Epithelial cell of proximal tubule (primary cell): ENCODE measurements around the gene CRACR2A. TPM values are rescaled to one million over a fixed set of nuclear protein-coding genes. Genes with fewer than 3 reads are reported as not detected.

ENCODE experiments used
- DNase-seq: peaks from one replicate; pipeline ENCODE4 v3.0.0-alpha.2; 2011; ENCODE audit warnings: low read depth
- H3K4me3 ChIP-seq: 2 replicates; pipeline ENCODE4 v1.5.1; 2011; ENCODE audit warnings: low read depth, mild to moderate bottlenecking, low read length
- total RNA-seq: library from RNA; depleted of rRNA; stranded (reverse); fragments of >200 nt; gene quantifications from 2 replicates; pipeline ENCODE4 v1.2.3, GENCODE V29; 2015
- TF ChIP-seq, protein P1 (sequence below): conservative IDR thresholded peaks from 2 replicates; pipeline ENCODE4 v1.5.1; 2012; ENCODE audit warnings: low read depth, mild to moderate bottlenecking, low read length

Gene CRACR2A
- total RNA-seq, 1 donor from 2014 or later, result 1.7 TPM

- H3K4me3 ChIP-seq, result no peak overlapping the region
- no peak for DNase-seq
- TF ChIP-seq, protein P1, sequence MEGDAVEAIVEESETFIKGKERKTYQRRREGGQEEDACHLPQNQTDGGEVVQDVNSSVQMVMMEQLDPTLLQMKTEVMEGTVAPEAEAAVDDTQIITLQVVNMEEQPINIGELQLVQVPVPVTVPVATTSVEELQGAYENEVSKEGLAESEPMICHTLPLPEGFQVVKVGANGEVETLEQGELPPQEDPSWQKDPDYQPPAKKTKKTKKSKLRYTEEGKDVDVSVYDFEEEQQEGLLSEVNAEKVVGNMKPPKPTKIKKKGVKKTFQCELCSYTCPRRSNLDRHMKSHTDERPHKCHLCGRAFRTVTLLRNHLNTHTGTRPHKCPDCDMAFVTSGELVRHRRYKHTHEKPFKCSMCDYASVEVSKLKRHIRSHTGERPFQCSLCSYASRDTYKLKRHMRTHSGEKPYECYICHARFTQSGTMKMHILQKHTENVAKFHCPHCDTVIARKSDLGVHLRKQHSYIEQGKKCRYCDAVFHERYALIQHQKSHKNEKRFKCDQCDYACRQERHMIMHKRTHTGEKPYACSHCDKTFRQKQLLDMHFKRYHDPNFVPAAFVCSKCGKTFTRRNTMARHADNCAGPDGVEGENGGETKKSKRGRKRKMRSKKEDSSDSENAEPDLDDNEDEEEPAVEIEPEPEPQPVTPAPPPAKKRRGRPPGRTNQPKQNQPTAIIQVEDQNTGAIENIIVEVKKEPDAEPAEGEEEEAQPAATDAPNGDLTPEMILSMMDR, result no peak
Measured at GRCh38 chr12:3715999-3716398, 36.9 kb downstream of the CRACR2A start.

GRCh38 chr12:3713947-3714346 lies 39.0 kb downstream of the CRACR2A start:
- no peak overlapping the region for H3K4me3 ChIP-seq
- TF ChIP-seq, protein P1, result no peak
- no peak for DNase-seq

GRCh38 chr12:3713483-3713882 lies 39.4 kb downstream of the CRACR2A start:
- no peak for DNase-seq
- TF ChIP-seq, protein P1, result no peak
- H3K4me3 ChIP-seq, result no peak overlapping the region

DNA sequence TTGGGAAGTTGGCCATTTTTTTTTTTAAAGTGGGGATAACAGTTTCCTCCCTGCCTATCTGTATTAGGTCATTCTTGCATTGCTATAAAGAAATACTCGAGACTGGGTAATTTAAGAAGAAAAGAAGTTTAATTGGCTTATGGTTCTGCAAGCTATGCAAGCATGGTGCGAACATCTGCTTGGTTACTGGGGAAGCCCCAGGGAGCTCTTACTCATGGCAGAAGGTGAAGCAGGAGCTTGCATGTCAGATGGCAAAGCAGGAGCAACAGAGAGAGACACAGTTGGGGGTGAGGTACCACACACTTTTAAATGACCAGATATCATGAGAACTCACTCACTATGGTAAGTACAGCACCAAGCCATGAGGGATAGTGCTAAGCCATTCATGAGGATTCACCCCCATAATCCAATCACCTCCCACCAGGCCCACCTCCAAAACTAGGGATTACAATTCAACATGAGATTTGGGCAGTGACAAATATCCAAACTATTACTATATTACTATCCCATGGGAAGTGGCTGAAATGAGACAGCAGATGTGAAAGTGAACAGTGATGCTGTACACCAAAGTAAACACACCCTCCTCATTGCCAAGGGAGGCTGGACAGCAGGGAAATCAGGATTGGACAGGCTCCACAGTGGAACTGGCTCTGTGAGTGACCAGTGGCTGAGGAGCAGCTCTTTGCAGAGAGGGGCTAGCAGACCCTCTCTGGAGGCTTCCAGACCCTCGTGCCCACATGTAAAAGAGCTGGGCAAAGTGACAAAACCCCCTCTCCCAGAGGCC lies 40.5 kb downstream of the CRACR2A start:
- TF ChIP-seq, protein P1, result no peak
- DNase-seq, result no peak
- H3K4me3 ChIP-seq, result no peak overlapping the region

- DNase-seq, result no peak
- no peak overlapping the region for H3K4me3 ChIP-seq
- TF ChIP-seq, protein P1, result no peak
Measured at GRCh38 chr12:3705354-3705675, 47.6 kb downstream of the CRACR2A start.

DNA sequence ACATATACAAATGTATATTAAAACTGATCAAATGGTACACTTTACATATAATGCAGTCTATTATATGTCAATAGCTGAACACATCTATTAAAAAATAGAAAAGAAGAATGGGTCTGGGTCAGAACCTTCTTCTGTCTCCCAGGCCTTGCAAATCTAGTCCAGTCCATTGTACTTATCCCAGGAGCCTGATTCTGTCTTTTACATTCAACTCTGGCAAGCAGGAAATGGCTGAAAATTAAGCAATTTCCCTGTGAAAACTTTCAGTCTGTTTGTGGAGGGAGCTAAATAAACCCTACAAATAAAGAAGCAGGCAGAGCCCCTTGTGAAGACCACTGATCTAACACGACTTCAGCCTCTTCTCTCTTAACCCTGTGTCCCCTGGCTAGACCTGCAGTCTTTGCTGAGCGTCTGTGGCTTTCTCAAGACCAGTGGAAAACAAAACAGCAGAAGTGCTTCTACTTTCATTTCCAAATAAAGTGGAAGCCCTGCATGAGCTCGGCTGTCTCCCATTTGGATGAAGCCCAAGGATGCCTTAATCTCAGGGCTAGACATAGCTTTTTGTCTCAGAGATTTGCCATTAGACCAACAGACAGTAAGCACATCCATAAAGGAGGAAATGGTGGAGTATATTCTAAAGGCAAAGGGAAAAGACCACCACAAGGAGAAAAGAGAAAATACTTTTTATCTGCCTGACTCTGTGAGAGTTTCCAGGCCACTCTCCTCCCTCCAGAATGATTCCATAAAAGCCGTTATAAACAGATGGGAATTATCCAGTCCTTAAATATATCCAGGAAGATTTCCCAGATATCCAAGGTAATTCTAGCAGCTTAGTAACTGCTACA lies 48.2 kb downstream of the CRACR2A start:
- no peak overlapping the region for H3K4me3 ChIP-seq

More for the DNA sequence above, 48.2 kb downstream of the CRACR2A start:
- TF ChIP-seq, protein P1, result no peak
- DNase-seq, result no peak
